A673 (cell line): ENCODE measurements around the gene KRT34. TPM values are rescaled to one million over a fixed set of nuclear protein-coding genes. Genes with fewer than 3 reads are reported as not detected.
"Not testable (repeated sequence)": the region's sequence is repeated elsewhere in the genome, so short reads cannot be mapped to it uniquely, and the experiment has no call there.

ENCODE experiments used
- BruUV-seq: library from RNA; stranded (reverse); fragments of 400-500 nt; replicated peaks from 2 replicates; lab custom pipeline; 2021; lab: Mats Ljungman, UMichigan
- CTCF ChIA-PET: fragments of 300-600 bp; sonication (Branson Sonifier 250); formaldehyde crosslinking; loops from one replicate; lab custom pipeline; 2022; ENCODE audit warnings: antibody characterized with exemption; lab: Charles Lee
- POLR2A ChIA-PET: fragments of 300-600 bp; sonication (Branson Sonifier 250); formaldehyde crosslinking; loops from one replicate; lab custom pipeline; 2022; ENCODE audit warnings: antibody characterized with exemption; ENCODE audit not compliant: low non-redundant PET; lab: Charles Lee
- DNase-seq: peaks from one replicate; pipeline ENCODE4 v3.0.0-alpha.2; 2015; ENCODE audit warnings: low spot score
- H3K27ac ChIP-seq: fragments of 200-600 bp; sonication (generic); 2 replicates; pipeline ENCODE4 v1.5.1; 2016; ENCODE audit warnings: mixed run types, low read depth, mild to moderate bottlenecking, mixed read lengths, antibody characterized with exemption, low read length; ENCODE audit not compliant: poor library complexity, severe bottlenecking
- H3K27me3 ChIP-seq: fragments of 200-600 bp; sonication (generic); replicated peaks from 2 replicates; pipeline ENCODE4 v1.6.1; 2017; ENCODE audit warnings: mixed run types, low read depth, mild to moderate bottlenecking, mixed read lengths, antibody characterized with exemption, low read length; ENCODE audit not compliant: insufficient read depth, poor library complexity
- H3K36me3 ChIP-seq: fragments of 200-600 bp; sonication (generic); 2 replicates; pipeline ENCODE4 v1.6.1; 2016; ENCODE audit warnings: mixed run types, mild to moderate bottlenecking, mixed read lengths, antibody characterized with exemption, low read length; ENCODE audit not compliant: insufficient read depth, poor library complexity, severe bottlenecking
- H3K4me1 ChIP-seq: fragments of 200-600 bp; sonication (generic); 2 replicates; pipeline ENCODE4 v1.6.1; 2017; ENCODE audit warnings: mixed run types, mild to moderate bottlenecking, mixed read lengths, antibody characterized with exemption, low read length; ENCODE audit not compliant: insufficient read depth, poor library complexity, severe bottlenecking
- H3K4me3 ChIP-seq: fragments of 200-600 bp; sonication (generic); 2 replicates; pipeline ENCODE4 v1.5.1; 2016; ENCODE audit warnings: low read depth, mixed run types, mild to moderate bottlenecking, mixed read lengths, low read length; ENCODE audit not compliant: poor library complexity, severe bottlenecking
- H3K9me3 ChIP-seq: fragments of 200-600 bp; sonication (generic); 2 replicates; pipeline ENCODE4 v1.6.1; 2016; ENCODE audit warnings: mixed run types, low read depth, mild to moderate bottlenecking, mixed read lengths, antibody characterized with exemption, low read length; ENCODE audit not compliant: poor library complexity, severe bottlenecking
- CTCF ChIP-seq: fragments of 300-800, 200-600 bp; sonication (generic); conservative IDR thresholded peaks from 2 replicates; pipeline ENCODE4 v1.5.1; 2017; ENCODE audit warnings: low read depth, mild to moderate bottlenecking, antibody characterized with exemption, low read length, moderate library complexity, mixed read lengths
- EZH2 ChIP-seq: fragments of 200-600 bp; sonication (generic); IDR thresholded peaks from 2 replicates; pipeline ENCODE4 v1.6.1; 2017; ENCODE audit warnings: borderline replicate concordance, low read depth, mild to moderate bottlenecking, mixed read lengths, antibody characterized with exemption, low read length; ENCODE audit not compliant: poor library complexity, severe bottlenecking
- intact Hi-C: fragments of 100-400 bp; cut with micrococcal nuclease; formaldehyde crosslinking; loops from one replicate; pipeline ENCODE4 v1.10.0; 2022; ENCODE audit not compliant: unreplicated experiment
- total RNA-seq: library from RNA; stranded (reverse); gene quantifications from 2 replicates; pipeline ENCODE4 v1.2.3, GENCODE V29; 2021

The KRT34 gene
- total RNA-seq, 1 experiment from 2014 or later, result not detected

DNA sequence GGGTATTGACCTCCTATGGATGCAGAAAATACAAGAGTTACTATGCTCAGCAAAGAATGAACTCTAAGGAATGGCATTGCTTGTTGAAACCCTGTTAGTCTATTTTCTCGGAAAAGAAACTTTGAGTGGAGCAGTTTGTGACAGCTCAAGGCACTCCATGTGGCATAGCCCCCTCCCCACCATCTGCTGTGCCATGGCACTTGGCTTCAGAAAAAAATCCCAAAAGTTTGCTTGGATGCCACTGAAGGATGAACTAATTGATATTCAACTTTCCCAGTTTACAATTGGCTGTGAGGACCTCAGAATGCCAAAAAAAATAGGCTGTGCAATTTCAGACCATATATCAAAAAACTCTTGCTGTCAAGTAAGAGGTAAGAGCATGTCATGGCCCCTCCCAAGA lies 13.5 kb upstream of the KRT34 start:
- Histone ChIP-seq H3K4me1 (no peaks in the 10 kb centered on the region), H3K27me3 (no peaks in the 10 kb centered on the region), H3K4me3 (no peak overlapping the region), H3K27ac (no peak overlapping the region), H3K9me3 (no peaks in the 10 kb centered on the region), H3K36me3 (no peaks in the 10 kb centered on the region)
- no TSS peak for BruUV-seq
- no peak for DNase-seq
- CTCF ChIA-PET, result no interaction called here
- intact Hi-C loops, result no loop called here
- POLR2A ChIA-PET, result no interaction called here
- no peak for TF ChIP-seq EZH2
- no peak for TF ChIP-seq CTCF

- intact Hi-C loops, POLR2A ChIA-PET, CTCF ChIA-PET: not testable (repeated sequence)
Observed at GRCh38 chr17:41395044-41395443, 12.9 kb upstream of the KRT34 start.

DNA sequence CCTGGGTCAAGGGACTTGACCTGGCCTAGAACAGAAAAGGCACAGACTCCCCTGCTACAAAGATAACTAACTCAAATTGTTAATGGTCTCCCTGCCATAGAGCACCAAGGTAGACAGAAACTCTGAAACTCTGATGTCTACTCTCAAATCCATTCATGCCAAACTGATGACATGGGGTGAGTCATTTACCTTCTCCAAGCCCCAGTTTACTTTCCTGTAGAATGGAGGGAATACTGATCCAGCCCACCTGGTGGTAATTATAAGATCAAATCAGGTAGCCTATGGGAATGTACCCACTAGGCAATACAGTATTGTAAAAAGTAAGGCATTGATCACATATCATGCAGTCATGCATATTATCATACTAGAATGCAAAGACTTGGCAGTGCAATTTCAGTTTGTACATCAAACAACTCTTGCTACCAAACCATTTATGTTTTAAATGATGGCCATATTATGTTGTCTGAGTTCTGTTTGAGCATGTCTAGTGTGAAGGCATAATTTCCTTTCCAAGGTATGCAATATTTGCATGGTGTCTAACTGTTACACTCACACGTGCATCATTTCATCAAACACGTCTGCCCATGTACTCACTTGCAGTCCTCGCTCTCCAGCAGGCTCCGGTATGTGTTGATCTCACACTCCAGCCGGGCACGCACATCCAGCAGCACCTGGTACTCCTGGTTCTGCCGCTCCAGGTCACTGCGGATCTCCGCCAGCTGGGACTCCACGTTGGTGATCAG lies 12.3 kb upstream of the KRT34 start:
- H3K9me3 ChIP-seq, result no peaks in the 10 kb centered on the region
- ChIA-PET CTCF (no interaction called here), POLR2A (no interaction called here)
- intact Hi-C loops, result no loop called here
- TF ChIP-seq EZH2, result no peak
- TF ChIP-seq CTCF, result no peak
- no peaks in the 10 kb centered on the region for H3K27me3 ChIP-seq
- no peak overlapping the region for H3K4me3 ChIP-seq
- H3K36me3 ChIP-seq, result no peaks in the 10 kb centered on the region
- DNase-seq, result no peak
- no peak overlapping the region for H3K27ac ChIP-seq
- no TSS peak for BruUV-seq
- no peaks in the 10 kb centered on the region for H3K4me1 ChIP-seq

More at GRCh38 chr17:41395044-41395443, 12.9 kb upstream of the KRT34 start:
- H3K27ac ChIP-seq, H3K9me3 ChIP-seq, DNase-seq, H3K4me1 ChIP-seq, H3K4me3 ChIP-seq, BruUV-seq, H3K27me3 ChIP-seq, H3K36me3 ChIP-seq: not testable (repeated sequence)

DNA sequence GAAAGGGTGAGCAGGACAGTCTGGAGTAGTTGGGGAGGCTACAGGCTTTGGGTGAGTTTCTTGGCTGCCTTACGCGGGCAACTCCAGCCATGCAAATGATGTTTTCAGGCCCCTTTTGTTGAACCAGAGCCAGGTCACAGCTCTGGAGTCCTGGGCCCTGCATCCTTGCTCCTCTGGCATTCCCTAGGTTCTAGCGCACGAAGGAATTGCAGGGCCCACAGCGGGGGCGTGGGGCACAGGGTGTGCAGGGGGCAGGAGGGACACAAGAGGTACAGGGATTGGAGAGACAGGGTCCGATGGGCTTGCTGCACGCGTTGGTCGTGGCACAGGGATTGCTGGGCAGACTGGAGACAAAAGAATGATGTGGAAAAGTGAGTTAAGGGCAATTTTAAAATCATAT lies 11.7 kb upstream of the KRT34 start:
- Histone ChIP-seq H3K36me3 (no peaks in the 10 kb centered on the region), H3K4me1 (no peaks in the 10 kb centered on the region), H3K4me3 (no peak overlapping the region), H3K27me3 (no peaks in the 10 kb centered on the region), H3K27ac (no peak overlapping the region), H3K9me3 (no peaks in the 10 kb centered on the region)
- ChIA-PET CTCF (no interaction called here), POLR2A (no interaction called here)
- intact Hi-C loops, result no loop called here
- no peak for DNase-seq
- no TSS peak for BruUV-seq
- no peak for TF ChIP-seq CTCF
